Panc1 (cell line): ENCODE measurements around the gene TANC1. TPM values are rescaled to one million over a fixed set of nuclear protein-coding genes. Genes with fewer than 3 reads are reported as not detected.
A peak's percentile ranks its signal among the peaks of the same experiment; 100 is the strongest.

Experiments
- ATAC-seq: fragments of 200-7000 bp; cut with Tn5 transposase; 2 replicates; pipeline ENCODE4 v1.9.1; 2020; ENCODE audit warnings: mild to moderate bottlenecking, moderate library complexity
- BruUV-seq: library from RNA; stranded (reverse); fragments of 400-500 nt; replicated peaks from 2 replicates; lab custom pipeline; 2021; lab: Mats Ljungman, UMichigan
- CTCF ChIA-PET: fragments of 300-600 bp; sonication (Branson Sonifier 250); formaldehyde crosslinking; loops from one replicate; lab custom pipeline; 2022; ENCODE audit warnings: antibody characterized with exemption; lab: Charles Lee
- POLR2A ChIA-PET: fragments of 300-600 bp; sonication (Branson Sonifier 250); formaldehyde crosslinking; loops from one replicate; lab custom pipeline; 2022; ENCODE audit warnings: antibody characterized with exemption; lab: Charles Lee
- DNase-seq: peaks from one replicate; pipeline ENCODE4 v3.0.0-alpha.2; 2010; ENCODE audit warnings: low read depth, low spot score
- H3K27ac ChIP-seq: 2 replicates; pipeline ENCODE4 v1.5.1; 2011; ENCODE audit warnings: mild to moderate bottlenecking, low read length, inconsistent platforms
- H3K27me3 ChIP-seq: fragments of 200-500 bp; sonication (Bioruptor generic); 2 replicates; pipeline ENCODE4 v1.6.0; 2014; ENCODE audit warnings: low read length, inconsistent platforms; ENCODE audit not compliant: control insufficient read depth, insufficient read depth
- H3K36me3 ChIP-seq: fragments of 200-500 bp; sonication (Bioruptor generic); 2 replicates; pipeline ENCODE4 v1.5.1; 2014; ENCODE audit warnings: inconsistent platforms, mild to moderate bottlenecking, low read length, moderate library complexity; ENCODE audit not compliant: control insufficient read depth, insufficient read depth
- H3K4me1 ChIP-seq: 2 replicates; pipeline ENCODE4 v1.5.1; 2011; ENCODE audit warnings: inconsistent platforms, mild to moderate bottlenecking, low read length, moderate library complexity; ENCODE audit not compliant: control insufficient read depth, insufficient read depth
- H3K4me3 ChIP-seq, 2 experiments: 2 replicates each; pipeline ENCODE4 v1.5.1; 2011 to 2012; ENCODE audit warnings: low read depth in 2 of 2, low read length in 2 of 2, mild to moderate bottlenecking in 2 of 2, inconsistent platforms in 1 of 2, moderate library complexity in 1 of 2
- H3K9me3 ChIP-seq: fragments of 200-500 bp; sonication (Bioruptor generic); 2 replicates; pipeline ENCODE4 v1.5.1; 2014; ENCODE audit warnings: low read depth, mild to moderate bottlenecking, inconsistent platforms, low read length, moderate library complexity; ENCODE audit not compliant: control insufficient read depth, insufficient read depth
- POLR2AphosphoS5 ChIP-seq: IDR thresholded peaks from 2 replicates; pipeline ENCODE4 v1.6.1; 2012; ENCODE audit warnings: mild to moderate bottlenecking, low read depth, low read length, moderate library complexity
- REST ChIP-seq, 2 experiments: IDR thresholded peaks; 2 replicates each; pipeline ENCODE4 v1.6.1; 2011 to 2012; ENCODE audit warnings: low read depth in 2 of 2, control low read depth in 1 of 2, low read length in 1 of 2, mild to moderate bottlenecking in 1 of 2, moderate library complexity in 1 of 2; ENCODE audit not compliant: insufficient read depth in 1 of 2
- SIN3A ChIP-seq: IDR thresholded peaks from 2 replicates; pipeline ENCODE4 v1.6.1; 2012; ENCODE audit warnings: low read depth, mild to moderate bottlenecking, low read length, moderate library complexity, borderline replicate concordance; ENCODE audit not compliant: insufficient read depth
- TCF7L2 ChIP-seq: IDR thresholded peaks from 2 replicates; pipeline ENCODE4 v1.6.1; 2011; ENCODE audit warnings: mild to moderate bottlenecking, low read depth, low read length, inconsistent platforms
- in situ Hi-C: cut with HindIII; loops from 2 replicates; pipeline ENCODE4 v1.10.0; 2016; ENCODE audit warnings: low sequenced_read_pairs, low pct_unique_long_range_greater_than_20kb
- intact Hi-C: fragments of 100-400 bp; cut with micrococcal nuclease; formaldehyde crosslinking; loops from one replicate; pipeline ENCODE4 v1.10.0; 2022; ENCODE audit not compliant: unreplicated experiment
- total RNA-seq: library from RNA; stranded (reverse); gene quantifications from one replicate; pipeline ENCODE4 v1.2.1, GENCODE V29; 2021; ENCODE audit not compliant: unreplicated experiment
- TF ChIP-seq, protein P1 (sequence below): fragments of 450-650 bp; IDR thresholded peaks from 2 replicates; pipeline ENCODE4 v1.5.1; 2017; ENCODE audit warnings: mild to moderate bottlenecking

TANC1 gene
- total RNA-seq, 1 experiment from 2014 or later: 44.3 TPM

DNA sequence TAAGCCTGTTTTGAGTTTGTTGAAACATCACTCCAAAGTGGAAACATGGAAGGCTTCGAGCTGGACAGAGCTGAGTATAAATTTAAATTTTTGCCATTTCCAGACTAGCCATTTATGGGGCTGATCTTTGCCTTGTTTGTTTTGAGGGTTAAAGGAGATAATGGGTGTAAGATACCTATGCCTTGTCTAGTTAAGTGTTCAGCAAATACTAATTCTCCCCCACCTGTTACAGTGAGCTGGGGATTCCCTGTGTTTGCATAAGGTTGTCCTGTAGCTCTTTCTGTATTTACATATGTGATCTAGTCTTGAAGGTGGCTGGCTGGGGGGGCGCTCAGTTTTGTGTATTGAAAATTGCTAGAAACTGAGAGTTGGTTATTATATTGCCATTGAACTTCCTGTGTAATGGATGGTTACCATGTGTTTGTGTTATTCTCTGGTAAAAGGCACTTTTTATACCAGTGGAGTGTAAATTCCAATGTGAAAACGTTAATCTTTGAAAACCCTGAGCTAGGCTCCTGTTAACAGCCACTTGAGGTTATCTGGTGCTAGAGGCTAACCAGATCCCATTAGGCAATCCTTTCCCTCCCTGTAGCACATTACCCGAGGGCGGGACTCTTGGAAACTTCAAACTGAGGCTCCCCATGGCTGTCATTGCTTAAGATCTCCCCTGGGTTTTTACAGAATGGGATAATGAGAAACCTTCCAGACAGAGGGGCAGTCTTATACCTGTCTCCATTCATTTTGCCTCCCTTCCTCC lies 26.7 kb downstream of the TANC1 start:
- H3K27me3 ChIP-seq: no peaks in the 10 kb centered on the region
- in situ Hi-C loops: no loop called here
- H3K9me3 ChIP-seq: no peaks in the 10 kb centered on the region
- H3K4me3 ChIP-seq: no peak overlapping the region
- no peak overlapping the region for H3K27ac ChIP-seq
- intact Hi-C loops: no loop called here
- H3K4me1 ChIP-seq: peaks cover 43% of the 10 kb centered on the region
- no peak for DNase-seq
- ChIA-PET CTCF (no interaction called here), POLR2A (no interaction called here)
- no TSS peak for BruUV-seq
- 0 out of 2 replicates have a peak, but pooled peaks have one; percentile 32 for ATAC-seq
- TF ChIP-seq TCF7L2 (no peak), POLR2AphosphoS5 (no peak), REST (IDR thresholded peaks at IDR 0.05; ENCODE audit: insufficient read depth in 1 of 2, low read depth in 2 of 2, low read length in 1 of 2) (no peak), SIN3A (no peak)
- TF ChIP-seq, protein P1, sequence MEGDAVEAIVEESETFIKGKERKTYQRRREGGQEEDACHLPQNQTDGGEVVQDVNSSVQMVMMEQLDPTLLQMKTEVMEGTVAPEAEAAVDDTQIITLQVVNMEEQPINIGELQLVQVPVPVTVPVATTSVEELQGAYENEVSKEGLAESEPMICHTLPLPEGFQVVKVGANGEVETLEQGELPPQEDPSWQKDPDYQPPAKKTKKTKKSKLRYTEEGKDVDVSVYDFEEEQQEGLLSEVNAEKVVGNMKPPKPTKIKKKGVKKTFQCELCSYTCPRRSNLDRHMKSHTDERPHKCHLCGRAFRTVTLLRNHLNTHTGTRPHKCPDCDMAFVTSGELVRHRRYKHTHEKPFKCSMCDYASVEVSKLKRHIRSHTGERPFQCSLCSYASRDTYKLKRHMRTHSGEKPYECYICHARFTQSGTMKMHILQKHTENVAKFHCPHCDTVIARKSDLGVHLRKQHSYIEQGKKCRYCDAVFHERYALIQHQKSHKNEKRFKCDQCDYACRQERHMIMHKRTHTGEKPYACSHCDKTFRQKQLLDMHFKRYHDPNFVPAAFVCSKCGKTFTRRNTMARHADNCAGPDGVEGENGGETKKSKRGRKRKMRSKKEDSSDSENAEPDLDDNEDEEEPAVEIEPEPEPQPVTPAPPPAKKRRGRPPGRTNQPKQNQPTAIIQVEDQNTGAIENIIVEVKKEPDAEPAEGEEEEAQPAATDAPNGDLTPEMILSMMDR: no peak
- no peaks in the 10 kb centered on the region for H3K36me3 ChIP-seq

GRCh38 chr2:158995677-158996049 lies 27.2 kb downstream of the TANC1 start:
- CTCF ChIA-PET: no interaction called here
- BruUV-seq: no TSS peak
- POLR2A ChIA-PET: no interaction called here
- Histone ChIP-seq H3K4me3 (no peak overlapping the region), H3K27me3 (no peaks in the 10 kb centered on the region), H3K36me3 (no peaks in the 10 kb centered on the region), H3K27ac (no peak overlapping the region), H3K4me1 (peaks cover 40% of the 10 kb centered on the region), H3K9me3 (no peaks in the 10 kb centered on the region)
- intact Hi-C loops (no loop called here), in situ Hi-C loops (no loop called here)
- TF ChIP-seq TCF7L2 (no peak), POLR2AphosphoS5 (no peak), SIN3A (no peak), REST (IDR thresholded peaks at IDR 0.05; ENCODE audit: insufficient read depth in 1 of 2, low read depth in 2 of 2, low read length in 1 of 2) (no peak)
- TF ChIP-seq, protein P1: no peak
- DNase-seq (no peak), ATAC-seq (0 out of 2 replicates have a peak, but pooled peaks have one; percentile 16)
